Uterus (tissue), 4 donors: Measurements from ENCODE around the gene ADGRD1. TPM values are rescaled to one million over a fixed set of nuclear protein-coding genes. Genes with fewer than 3 reads are reported as not detected.

Experiments used
- DNase-seq, 2 donors: peaks; one replicate each; pipeline ENCODE4 v3.0.0-alpha.2; 2019 to 2020
- H3K27ac ChIP-seq, 2 donors: fragments of 200-600 bp; sonication (generic); 1 replicate in 1 of 2; 2 replicates in 1 of 2; pipeline ENCODE4 v1.5.1; 2016 to 2018
- H3K27me3 ChIP-seq, 2 donors: fragments of 200-600 bp; sonication (generic); one replicate each; pipeline ENCODE4 v1.5.1; 2018 to 2019; ENCODE audit warnings: control low read depth in 1 of 2
- H3K36me3 ChIP-seq, 2 donors: fragments of 200-600 bp; sonication (generic); one replicate each; pipeline ENCODE4 v1.5.1; 2019; ENCODE audit warnings: control low read depth in 1 of 2
- H3K4me1 ChIP-seq, 2 donors: fragments of 200-600 bp; sonication (generic); one replicate each; pipeline ENCODE4 v1.5.1; 2018 to 2019; ENCODE audit warnings: control low read depth in 1 of 2
- H3K4me3 ChIP-seq, 2 donors: fragments of 200-600 bp; sonication (generic); 1 replicate in 1 of 2; 2 replicates in 1 of 2; pipeline ENCODE4 v1.5.1; 2018 to 2019; ENCODE audit warnings: mild to moderate bottlenecking in 1 of 2
- H3K9me3 ChIP-seq, 2 donors: fragments of 200-600 bp; sonication (generic); one replicate each; pipeline ENCODE4 v1.5.1; 2019; ENCODE audit warnings: control low read depth in 1 of 2
- CTCF ChIP-seq, 4 experiments: fragments of 200-600 bp in 2 of 4; fragments of 450-650 bp in 2 of 4; sonication (generic) in 2 of 4; IDR thresholded peaks; one replicate each; pipeline ENCODE4 v1.5.1; 2016 to 2019; ENCODE audit warnings: antibody characterized with exemption in 4 of 4, mild to moderate bottlenecking in 2 of 4, moderate library complexity in 1 of 4
- POLR2A ChIP-seq, 2 donors: fragments of 450-650 bp; IDR thresholded peaks; one replicate each; pipeline ENCODE4 v1.6.1; 2016; ENCODE audit warnings: antibody characterized with exemption in 2 of 2, mild to moderate bottlenecking in 1 of 2, moderate library complexity in 1 of 2
- intact Hi-C: fragments of 100-400 bp; cut with DNase I; formaldehyde crosslinking; loops from one replicate; pipeline ENCODE4 v1.15.1; 2023; ENCODE audit warnings: low total_unique reads
- total RNA-seq, 4 donors: library from RNA; depleted of rRNA in 3 of 4; stranded (reverse); fragments of >200 nt in 3 of 4; gene quantifications; one replicate each; pipeline versions ENCODE4 v1.1.0 to v1.2.4, GENCODE V29; 2014 to 2023
- donor health status: DM: yes; HTN: yes; CAD: no.

ADGRD1 gene
- total RNA-seq, 4 donors from 2014 or later, result 13.5 to 89.9 (median 33.7) TPM

GRCh38 chr12:131057211-131057721 lies 103.6 kb downstream of the ADGRD1 start:
- no peaks in the 10 kb centered on the region for H3K27me3 ChIP-seq
- no peaks in the 10 kb centered on the region for H3K9me3 ChIP-seq
- no peak overlapping the region for H3K4me3 ChIP-seq
- H3K36me3 ChIP-seq, result no peaks in the 10 kb centered on the region
- no peak for TF ChIP-seq POLR2A (IDR thresholded peaks at IDR 0.05)
- TF ChIP-seq CTCF (IDR thresholded peaks at IDR 0.05), result no peak
- H3K4me1 ChIP-seq, result no peaks in the 10 kb centered on the region
- DNase-seq, result peak in 1 of 2 donors; percentile 9
- no peak overlapping the region for H3K27ac ChIP-seq
- intact Hi-C loops, result no loop called here

GRCh38 chr12:131057722-131058515 lies 104.2 kb downstream of the ADGRD1 start:
- intact Hi-C loops, result no loop called here
- TF ChIP-seq CTCF (IDR thresholded peaks at IDR 0.05), result no peak
- TF ChIP-seq POLR2A (IDR thresholded peaks at IDR 0.05), result no peak
- Histone ChIP-seq H3K9me3 (no peaks in the 10 kb centered on the region), H3K36me3 (no peaks in the 10 kb centered on the region), H3K27me3 (no peaks in the 10 kb centered on the region), H3K27ac (no peak overlapping the region), H3K4me3 (no peak overlapping the region), H3K4me1 (no peaks in the 10 kb centered on the region)
- no peak for DNase-seq

- no peak overlapping the region for H3K4me3 ChIP-seq
- no peak for DNase-seq
- TF ChIP-seq CTCF (IDR thresholded peaks at IDR 0.05), result no peak
- no peak for TF ChIP-seq POLR2A (IDR thresholded peaks at IDR 0.05)
- no peaks in the 10 kb centered on the region for H3K36me3 ChIP-seq
- intact Hi-C loops, result no loop called here
- no peaks in the 10 kb centered on the region for H3K4me1 ChIP-seq
- H3K27ac ChIP-seq, result no peak overlapping the region
- no peaks in the 10 kb centered on the region for H3K27me3 ChIP-seq
- H3K9me3 ChIP-seq, result no peaks in the 10 kb centered on the region
These were observed 105.0 kb downstream of the ADGRD1 start for GRCh38 chr12:131058700-131059099.

- peak in 1 of 2 donors; percentile 6 for DNase-seq
- Histone ChIP-seq H3K4me1 (no peaks in the 10 kb centered on the region), H3K4me3 (no peak overlapping the region), H3K36me3 (no peaks in the 10 kb centered on the region), H3K27me3 (no peaks in the 10 kb centered on the region), H3K9me3 (no peaks in the 10 kb centered on the region), H3K27ac (no peak overlapping the region)
- TF ChIP-seq POLR2A (IDR thresholded peaks at IDR 0.05) (no peak), CTCF (IDR thresholded peaks at IDR 0.05) (no peak)
- intact Hi-C loops, result no loop called here
These were observed 106.5 kb downstream of the ADGRD1 start for GRCh38 chr12:131060011-131060703.
